ENCODE measurements around the gene MRPL41. TPM values are rescaled to one million over a fixed set of nuclear protein-coding genes. Genes with fewer than 3 reads are reported as not detected.

MRPL41 gene
- total RNA-seq, 2 experiments from 2014 or later: 39.3 to 41.0 TPM

- Mint-ChIP-seq H3K4me1 (ENCODE audit: low read depth) (no peaks in the 10 kb centered on the region), H3K9me3 (no peaks in the 10 kb centered on the region), H3K36me3 (ENCODE audit: low read depth) (no peaks in the 10 kb centered on the region), H3K27ac (no peak overlapping the region), H3K27me3 (ENCODE audit: low read depth) (no peaks in the 10 kb centered on the region), H3K4me3 (no peak overlapping the region)
- no peak for DNase-seq
- CTCF ChIA-PET: no interaction called here
- intact Hi-C loops (cut with micrococcal nuclease): no loop called here
Observed at GRCh38 chr9:137598943-137599342, 47.3 kb downstream of the MRPL41 start.

Other genes with a start within 250 kb of the MRPL41 start
- gene NRARP, start 249.6 kb upstream of the MRPL41 start, total RNA-seq: 1 to 10 TPM; 1.8 to 2.2 TPM
- 10 to 100 TPM; 11.2 to 12.7 TPM for gene EXD3, start 128.7 kb upstream of the MRPL41 start, total RNA-seq
- 1 to 10 TPM; 1.0 to 1.2 TPM for gene NOXA1, start 128.5 kb upstream of the MRPL41 start, total RNA-seq
- not detected for gene ENTPD8, start 110.5 kb upstream of the MRPL41 start, total RNA-seq
- 10 to 100 TPM; 33.2 to 35.7 TPM for gene NSMF, start 92.5 kb upstream of the MRPL41 start, total RNA-seq
- gene PNPLA7, start 1.5 kb upstream of the MRPL41 start, total RNA-seq: 1 to 10 TPM; 2.8 to 3.1 TPM
- gene DPH7, start 27.0 kb downstream of the MRPL41 start, total RNA-seq: 10 to 100 TPM; 32.4 to 36.6 TPM
- 10 to 100 TPM; 50.9 to 52.5 TPM for gene ZMYND19, start 38.6 kb downstream of the MRPL41 start, total RNA-seq
- 10 to 100 TPM; 19.1 to 21.4 TPM for gene ARRDC1, start 53.8 kb downstream of the MRPL41 start, total RNA-seq
- gene EHMT1, start 67.1 kb downstream of the MRPL41 start, total RNA-seq: 10 to 100 TPM; 57.9 to 59.0 TPM